OCI-LY1 (cell line): ENCODE results near the gene ADNP.

Experiments used
- CTCF ChIP-seq: fragments of 200-600 bp; sonication (generic), shearing (Covaris generic); IDR thresholded peaks from 2 replicates; pipeline ENCODE4 v1.5.1; 2017; ENCODE audit warnings: mild to moderate bottlenecking, antibody characterized with exemption, low read length, moderate library complexity, mixed read lengths
- EZH2 ChIP-seq: fragments of 200-600 bp; sonication (generic), shearing (Covaris generic); IDR thresholded peaks from 2 replicates; pipeline ENCODE4 v1.8.0; 2017; ENCODE audit warnings: borderline replicate concordance, mixed run types, mild to moderate bottlenecking, antibody characterized with exemption, low read length, moderate library complexity, mixed read lengths

- no peak for TF ChIP-seq CTCF
- TF ChIP-seq EZH2 = no peak
Observed at GRCh38 chr20:50958615-50959542, 27.6 kb upstream of the ADNP start, which contains the start of gene MOCS3.
